Measurements from ENCODE around the gene EFCAB10.

DNA sequence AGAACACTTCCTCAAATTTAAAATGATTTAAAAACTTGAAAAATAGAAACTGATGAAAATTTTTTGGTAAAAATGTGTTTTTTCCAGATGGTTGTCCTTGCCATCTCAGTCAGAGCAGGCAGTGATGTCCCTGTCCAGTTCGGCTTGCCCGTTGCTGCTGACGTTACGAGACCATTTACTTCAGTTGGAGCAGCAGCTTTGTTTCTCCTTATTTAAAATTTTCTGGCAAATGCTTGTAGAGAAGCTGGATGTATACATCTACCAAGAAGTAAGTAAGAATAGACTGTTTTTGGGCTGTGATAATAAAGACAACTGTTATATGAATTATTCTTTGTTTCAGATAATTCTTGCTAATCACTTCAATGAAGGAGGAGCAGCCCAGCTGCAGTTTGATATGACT is 16.1 kb downstream of the EFCAB10 start:
- TF ChIP-seq, protein P1, sequence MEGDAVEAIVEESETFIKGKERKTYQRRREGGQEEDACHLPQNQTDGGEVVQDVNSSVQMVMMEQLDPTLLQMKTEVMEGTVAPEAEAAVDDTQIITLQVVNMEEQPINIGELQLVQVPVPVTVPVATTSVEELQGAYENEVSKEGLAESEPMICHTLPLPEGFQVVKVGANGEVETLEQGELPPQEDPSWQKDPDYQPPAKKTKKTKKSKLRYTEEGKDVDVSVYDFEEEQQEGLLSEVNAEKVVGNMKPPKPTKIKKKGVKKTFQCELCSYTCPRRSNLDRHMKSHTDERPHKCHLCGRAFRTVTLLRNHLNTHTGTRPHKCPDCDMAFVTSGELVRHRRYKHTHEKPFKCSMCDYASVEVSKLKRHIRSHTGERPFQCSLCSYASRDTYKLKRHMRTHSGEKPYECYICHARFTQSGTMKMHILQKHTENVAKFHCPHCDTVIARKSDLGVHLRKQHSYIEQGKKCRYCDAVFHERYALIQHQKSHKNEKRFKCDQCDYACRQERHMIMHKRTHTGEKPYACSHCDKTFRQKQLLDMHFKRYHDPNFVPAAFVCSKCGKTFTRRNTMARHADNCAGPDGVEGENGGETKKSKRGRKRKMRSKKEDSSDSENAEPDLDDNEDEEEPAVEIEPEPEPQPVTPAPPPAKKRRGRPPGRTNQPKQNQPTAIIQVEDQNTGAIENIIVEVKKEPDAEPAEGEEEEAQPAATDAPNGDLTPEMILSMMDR (conservative IDR thresholded peaks at IDR 0.05) = no peak
- no peak for TF ChIP-seq EZH2 (IDR thresholded peaks at IDR 0.05; ENCODE audit: low read depth)

Data from PC-9 (cell line).